Keratinocyte (primary cell): ENCODE results near the gene PPP4R4. TPM values are rescaled to one million over a fixed set of nuclear protein-coding genes. Genes with fewer than 3 reads are reported as not detected.

Experiments used
- DNase-seq: peaks from one replicate; pipeline ENCODE4 v3.0.0-alpha.2; 2011; ENCODE audit warnings: low read depth, missing footprints, low spot score
- FAIRE-seq: peaks from 2 replicates; lab custom pipeline; 2011; peaks lifted over from hg19 to GRCh38; lab: Jason Lieb, UNC
- H2AFZ ChIP-seq: 2 replicates; pipeline ENCODE4 v1.6.0; 2012; ENCODE audit warnings: low read length, control low read depth, inconsistent platforms; ENCODE audit not compliant: control insufficient read depth
- H3K27ac ChIP-seq: 2 replicates; pipeline ENCODE4 v1.5.1; 2011; ENCODE audit warnings: low read length; ENCODE audit not compliant: control insufficient read depth, insufficient read depth
- H3K27me3 ChIP-seq: 3 replicates; pipeline ENCODE4 v1.6.0; 2011; ENCODE audit warnings: low read length; ENCODE audit not compliant: control insufficient read depth, insufficient read depth; ENCODE audit errors: extremely low read depth
- H3K36me3 ChIP-seq, 2 experiments: 2 replicates in 1 of 2; 3 replicates in 1 of 2; pipeline ENCODE4 v1.5.1; 2011; ENCODE audit warnings: low read length in 2 of 2, mild to moderate bottlenecking in 1 of 2; ENCODE audit not compliant: control insufficient read depth in 2 of 2, insufficient read depth in 2 of 2; ENCODE audit errors: extremely low read depth in 1 of 2
- H3K4me1 ChIP-seq: 3 replicates; pipeline ENCODE4 v1.5.1; 2011; ENCODE audit warnings: low read length; ENCODE audit not compliant: control insufficient read depth, insufficient read depth; ENCODE audit errors: extremely low read depth
- H3K4me2 ChIP-seq: 3 replicates; pipeline ENCODE4 v1.6.0; 2011; ENCODE audit warnings: low read depth, low read length; ENCODE audit not compliant: control insufficient read depth, insufficient read depth; ENCODE audit errors: extremely low read depth
- H3K4me3 ChIP-seq, 3 experiments: fragments of 200-600 bp in 1 of 3; sonication (generic) in 1 of 3; 2 replicates in 2 of 3; 3 replicates in 1 of 3; pipeline ENCODE4 v1.5.1; 2011 to 2016; ENCODE audit warnings: low read length in 3 of 3, mild to moderate bottlenecking in 3 of 3, control low read depth in 2 of 3, inconsistent platforms in 1 of 3, low read depth in 1 of 3, mixed read lengths in 1 of 3, mixed run types in 1 of 3, moderate library complexity in 1 of 3; ENCODE audit not compliant: control insufficient read depth in 2 of 3, insufficient read depth in 2 of 3; ENCODE audit errors: extremely low read depth in 1 of 3
- H3K79me2 ChIP-seq: 2 replicates; pipeline ENCODE4 v1.6.0; 2012; ENCODE audit warnings: low read length; ENCODE audit not compliant: control insufficient read depth, insufficient read depth
- H3K9ac ChIP-seq: 3 replicates; pipeline ENCODE4 v1.6.0; 2011; ENCODE audit warnings: low read length; ENCODE audit not compliant: control insufficient read depth, insufficient read depth; ENCODE audit errors: extremely low read depth
- H3K9me1 ChIP-seq: 3 replicates; pipeline ENCODE4 v1.6.0; 2011; ENCODE audit warnings: low read length; ENCODE audit not compliant: control insufficient read depth, insufficient read depth; ENCODE audit errors: extremely low read depth
- H3K9me3 ChIP-seq: 2 replicates; pipeline ENCODE4 v1.5.1; 2012; ENCODE audit warnings: low read depth, low read length; ENCODE audit not compliant: control insufficient read depth
- H4K20me1 ChIP-seq: 3 replicates; pipeline ENCODE4 v1.6.0; 2011; ENCODE audit warnings: low read length; ENCODE audit not compliant: control insufficient read depth, insufficient read depth; ENCODE audit errors: extremely low read depth
- EZH2 ChIP-seq: IDR thresholded peaks from one replicate; pipeline ENCODE4 v1.6.1; 2012; ENCODE audit warnings: inconsistent platforms, mild to moderate bottlenecking, low read length, moderate library complexity
- dilution Hi-C: fragments of 300-500 bp; cut with MboI; formaldehyde crosslinking; loops from one replicate; pipeline ENCODE4 v1.7.0; 2020; ENCODE audit warnings: low sequenced_read_pairs; ENCODE audit not compliant: extremely low pct_ligation_motif_present
- polyA plus RNA-seq, 5 experiments: library from polyadenylated mRNA; depleted of rRNA in 3 of 5; stranded (reverse) in 3 of 5; stranded (forward) in 1 of 5; unstranded in 1 of 5; fragments of >200 nt; gene quantifications; 1 replicate in 1 of 5; 2 replicates in 3 of 5; 3 replicates in 1 of 5; pipeline versions ENCODE4 v1.2.1 to v1.2.3, GENCODE V29; 2011 to 2012; ENCODE audit warnings: missing spikeins in 2 of 5, low read depth in 1 of 5, low replicate concordance in 1 of 5
- TF ChIP-seq, protein P1 (sequence below), 3 experiments: IDR thresholded peaks in 1 of 3; conservative IDR thresholded peaks in 1 of 3; optimal IDR thresholded peaks in 1 of 3; 2 replicates in 2 of 3; 3 replicates in 1 of 3; pipeline versions ENCODE3 to v1.5.1; 2011; ENCODE audit warnings: low read length in 3 of 3, mild to moderate bottlenecking in 3 of 3, moderate library complexity in 2 of 3, control low read depth in 1 of 3, inconsistent platforms in 1 of 3; ENCODE audit not compliant: insufficient read depth in 2 of 3; ENCODE audit errors: extremely low read depth in 1 of 3

Gene PPP4R4
- polyA plus RNA-seq, 1 donor (not counting 4 experiments of a cell fraction or from before 2014, with no cell fraction given): 9.0 TPM

DNA sequence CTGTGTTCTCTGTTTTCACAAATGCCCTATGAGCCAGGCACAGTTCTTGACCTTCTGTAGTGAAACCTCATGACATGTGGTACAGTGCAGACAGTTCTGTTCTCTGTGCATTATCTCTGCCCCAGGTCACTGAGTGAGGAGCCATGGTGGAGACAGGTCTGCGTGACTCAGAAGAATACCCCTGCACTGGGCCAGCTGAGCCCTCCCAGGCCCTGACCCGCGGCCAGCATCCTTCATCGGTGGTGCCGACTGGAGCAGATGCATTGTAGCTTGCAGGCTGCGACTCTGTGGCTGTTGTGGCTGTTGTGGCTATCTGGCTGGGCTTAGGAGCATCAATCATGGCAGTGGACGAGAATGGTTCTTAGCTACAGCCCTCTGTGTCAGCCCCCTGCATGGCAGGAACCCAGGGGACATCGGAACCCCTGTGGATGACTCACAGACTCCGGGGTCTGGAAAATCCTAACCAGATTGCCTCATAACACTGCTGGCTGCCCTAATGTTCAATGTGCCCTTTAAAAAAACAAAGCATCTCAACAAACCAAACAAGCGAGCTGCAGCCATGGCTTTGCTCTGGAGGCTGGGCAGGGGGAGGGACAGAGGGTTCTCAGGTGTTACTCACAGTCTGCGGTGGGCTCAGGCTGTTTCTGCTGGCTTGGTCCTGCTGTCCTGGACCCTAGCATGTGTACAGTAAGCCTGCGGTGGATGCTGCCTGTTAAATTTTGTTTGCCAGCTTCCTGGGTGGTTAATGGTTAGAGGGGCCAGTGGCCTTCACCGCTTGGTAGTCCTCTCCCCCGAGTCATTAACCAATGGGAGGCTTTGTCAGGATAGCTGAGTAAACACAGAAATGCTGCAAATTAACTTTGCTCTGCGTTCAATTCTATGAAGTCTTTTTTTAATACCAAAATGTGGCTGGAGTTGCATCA, 148.8 kb downstream of the PPP4R4 start, which contains the start of gene SERPINA6:
Gene SERPINA6, minus strand, starts transcription at position 689 of the 923 bp plus-strand sequence. CDS start 8,688 bp downstream, outside the sequence.
- Histone ChIP-seq H3K36me3 (no peaks in the 10 kb centered on the region), H4K20me1 (no peaks in the 10 kb centered on the region), H3K9me1 (no peaks in the 10 kb centered on the region), H3K27ac (no peak within 1 kb of the TSS), H3K4me2 (no peak within 1 kb of the TSS), H3K4me3 (no peak within 1 kb of the TSS), H3K9ac (no peak within 1 kb of the TSS), H3K79me2 (no peaks in the 10 kb centered on the region), H3K27me3 (no peaks in the 10 kb centered on the region), H2AFZ (no peak within 1 kb of the TSS), H3K9me3 (no peaks in the 10 kb centered on the region), H3K4me1 (peaks cover 6% of the 10 kb centered on the region)
- TF ChIP-seq EZH2: no peak
- TF ChIP-seq, protein P1, sequence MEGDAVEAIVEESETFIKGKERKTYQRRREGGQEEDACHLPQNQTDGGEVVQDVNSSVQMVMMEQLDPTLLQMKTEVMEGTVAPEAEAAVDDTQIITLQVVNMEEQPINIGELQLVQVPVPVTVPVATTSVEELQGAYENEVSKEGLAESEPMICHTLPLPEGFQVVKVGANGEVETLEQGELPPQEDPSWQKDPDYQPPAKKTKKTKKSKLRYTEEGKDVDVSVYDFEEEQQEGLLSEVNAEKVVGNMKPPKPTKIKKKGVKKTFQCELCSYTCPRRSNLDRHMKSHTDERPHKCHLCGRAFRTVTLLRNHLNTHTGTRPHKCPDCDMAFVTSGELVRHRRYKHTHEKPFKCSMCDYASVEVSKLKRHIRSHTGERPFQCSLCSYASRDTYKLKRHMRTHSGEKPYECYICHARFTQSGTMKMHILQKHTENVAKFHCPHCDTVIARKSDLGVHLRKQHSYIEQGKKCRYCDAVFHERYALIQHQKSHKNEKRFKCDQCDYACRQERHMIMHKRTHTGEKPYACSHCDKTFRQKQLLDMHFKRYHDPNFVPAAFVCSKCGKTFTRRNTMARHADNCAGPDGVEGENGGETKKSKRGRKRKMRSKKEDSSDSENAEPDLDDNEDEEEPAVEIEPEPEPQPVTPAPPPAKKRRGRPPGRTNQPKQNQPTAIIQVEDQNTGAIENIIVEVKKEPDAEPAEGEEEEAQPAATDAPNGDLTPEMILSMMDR (optimal IDR thresholded peaks at IDR 0.05 in 1 of 3, IDR thresholded peaks at IDR 0.05 in 1 of 3, conservative IDR thresholded peaks at IDR 0.05 in 1 of 3; ENCODE audit: extremely low read depth in 1 of 3, insufficient read depth in 2 of 3, low read length in 3 of 3): no peak
- dilution Hi-C loops: no loop called here
- no peak for DNase-seq
- no peak for FAIRE-seq

GRCh38 chr14:94328196-94328595, 154.1 kb downstream of the PPP4R4 start:
- Histone ChIP-seq H4K20me1 (no peaks in the 10 kb centered on the region), H3K27me3 (no peaks in the 10 kb centered on the region), H3K9me3 (no peaks in the 10 kb centered on the region), H3K4me2 (no peak overlapping the region), H3K9me1 (no peaks in the 10 kb centered on the region), H2AFZ (no peak overlapping the region), H3K9ac (no peak overlapping the region), H3K4me1 (no peaks in the 10 kb centered on the region), H3K36me3 (no peaks in the 10 kb centered on the region), H3K27ac (no peak overlapping the region), H3K79me2 (no peaks in the 10 kb centered on the region), H3K4me3 (no peak overlapping the region)
- DNase-seq (no peak), FAIRE-seq (no peak)
- dilution Hi-C loops: no loop called here
- TF ChIP-seq, protein P1 (optimal IDR thresholded peaks at IDR 0.05 in 1 of 3, IDR thresholded peaks at IDR 0.05 in 1 of 3, conservative IDR thresholded peaks at IDR 0.05 in 1 of 3; ENCODE audit: extremely low read depth in 1 of 3, insufficient read depth in 2 of 3, low read length in 3 of 3): no peak
- TF ChIP-seq EZH2: no peak

Other genes with a start within 250 kb of the PPP4R4 start
- 0.04 TPM in 1 of 3 replicates, not detected in the others for gene FAM181A, start 247.0 kb upstream of the PPP4R4 start, polyA plus RNA-seq
- gene ASB2, start 197.8 kb upstream of the PPP4R4 start, polyA plus RNA-seq: 0.31 to 1.7 TPM (median 0.56 TPM) in 3 replicates
- gene CCDC197, start 177.0 kb upstream of the PPP4R4 start, polyA plus RNA-seq: not detected in 3 replicates
- gene OTUB2, start 148.0 kb upstream of the PPP4R4 start, polyA plus RNA-seq: 2.6 to 4.8 TPM (median 3.5 TPM) in 3 replicates
- 171 to 179 TPM (median 172 TPM) in 3 replicates for gene DDX24, start 93.1 kb upstream of the PPP4R4 start, polyA plus RNA-seq
- gene IFI27L1, start 93.0 kb upstream of the PPP4R4 start, polyA plus RNA-seq: 17.4 to 25.0 TPM (median 18.9 TPM) in 3 replicates
- gene IFI27, start 63.6 kb upstream of the PPP4R4 start, polyA plus RNA-seq: 1,132 to 3,594 TPM (median 2,783 TPM) in 3 replicates
- 67.5 to 179 TPM (median 82.2 TPM) in 3 replicates for gene IFI27L2, start 44.7 kb upstream of the PPP4R4 start, polyA plus RNA-seq
- not detected in 3 replicates for gene SERPINA10, start 118.9 kb downstream of the PPP4R4 start, polyA plus RNA-seq
- gene SERPINA6, start 149.0 kb downstream of the PPP4R4 start, polyA plus RNA-seq: 0.18 TPM in 1 of 3 replicates, not detected in the others
- gene SERPINA2, start 192.4 kb downstream of the PPP4R4 start, polyA plus RNA-seq: not detected in 3 replicates
- gene SERPINA1, start 214.3 kb downstream of the PPP4R4 start, polyA plus RNA-seq: 0.48 to 0.71 TPM (median 0.52 TPM) in 3 replicates